MCF 10A (cell line): ENCODE results near the gene OR2F2. TPM values are rescaled to one million over a fixed set of nuclear protein-coding genes. Genes with fewer than 3 reads are reported as not detected.

ENCODE experiments used
- BruUV-seq: library from RNA; stranded (reverse); fragments of 400-500 nt; replicated peaks from 2 replicates; lab custom pipeline; 2021; lab: Mats Ljungman, UMichigan
- CTCF ChIA-PET: fragments of 300-600 bp; sonication (Branson Sonifier 250); formaldehyde crosslinking; extraction: SDS; loops from one replicate; lab custom pipeline; 2021; ENCODE audit warnings: antibody characterized with exemption, inconsistent platforms; lab: Yijun Ruan, JAX
- POLR2A ChIA-PET: fragments of 300-600, 350-650 bp; sonication (Branson Sonifier 250); formaldehyde crosslinking; extraction: SDS; loops from one replicate; lab custom pipeline; 2020; ENCODE audit warnings: antibody characterized with exemption, inconsistent platforms; lab: Yijun Ruan, JAX
- DNase-seq: peaks from one replicate; pipeline ENCODE4 v3.0.0-alpha.2; 2018; ENCODE audit not compliant: unreplicated experiment
- H3K27ac Mint-ChIP-seq: one replicate; pipeline ENCODE4 v1.8.0; 2022; ENCODE audit warnings: mild to moderate bottlenecking, low read depth, mixed read lengths; ENCODE audit not compliant: unreplicated experiment
- H3K27me3 Mint-ChIP-seq: one replicate; pipeline ENCODE4 v1.8.0; 2022; ENCODE audit warnings: mixed read lengths; ENCODE audit not compliant: insufficient read depth, unreplicated experiment
- H3K36me3 Mint-ChIP-seq: one replicate; pipeline ENCODE4 v1.8.0; 2022; ENCODE audit warnings: mild to moderate bottlenecking, moderate library complexity, mixed read lengths; ENCODE audit not compliant: insufficient read depth, unreplicated experiment
- H3K4me1 Mint-ChIP-seq: one replicate; pipeline ENCODE4 v1.8.0; 2022; ENCODE audit warnings: mixed read lengths; ENCODE audit not compliant: insufficient read depth, unreplicated experiment
- H3K4me3 Mint-ChIP-seq: one replicate; pipeline ENCODE4 v1.8.0; 2022; ENCODE audit warnings: mild to moderate bottlenecking, moderate library complexity, mixed read lengths; ENCODE audit not compliant: unreplicated experiment
- H3K9me3 Mint-ChIP-seq: one replicate; pipeline ENCODE4 v1.8.0; 2022; ENCODE audit warnings: mixed read lengths; ENCODE audit not compliant: unreplicated experiment
- CTCF ChIP-seq: fragments of 200-600 bp; IDR thresholded peaks from one replicate; pipeline ENCODE4 v1.8.0; 2022; ENCODE audit warnings: antibody characterized with exemption, mild to moderate bottlenecking; ENCODE audit not compliant: unreplicated experiment
- intact Hi-C: fragments of 100-400 bp; cut with micrococcal nuclease; formaldehyde crosslinking; loops from 2 replicates; pipeline ENCODE4 v1.14.1; 2022
- total RNA-seq: library from RNA; stranded (reverse); gene quantifications from 2 replicates; pipeline ENCODE4 v1.2.3, GENCODE V29; 2022

The OR2F2 gene
- total RNA-seq, 1 experiment from 2014 or later: not detected

DNA sequence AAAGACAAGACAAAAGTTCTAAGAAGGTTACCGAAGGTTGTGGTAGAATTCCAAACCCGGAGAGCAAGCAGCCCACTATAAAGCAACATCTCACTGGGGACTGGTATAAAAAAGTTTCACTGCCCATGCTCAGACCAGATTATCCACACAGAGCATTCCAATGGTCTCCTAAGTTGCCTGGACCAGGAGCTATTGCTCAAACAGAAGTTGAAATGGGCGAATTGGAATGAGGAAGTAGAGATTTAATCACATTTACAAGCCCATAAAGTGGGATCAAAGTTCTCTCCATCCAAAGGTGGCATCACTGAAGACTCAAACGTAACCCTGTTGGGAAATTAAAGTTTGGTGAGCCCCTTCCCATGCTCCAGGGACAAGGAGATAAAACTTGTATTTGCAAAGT, 39.4 kb downstream of the OR2F2 start:
- DNase-seq: no peak
- H3K4me1 Mint-ChIP-seq: peaks cover 14% of the 10 kb centered on the region
- H3K36me3 Mint-ChIP-seq: no peaks in the 10 kb centered on the region
- H3K9me3 Mint-ChIP-seq: no peaks in the 10 kb centered on the region
- ChIA-PET POLR2A (no interaction called here), CTCF (no interaction called here)
- intact Hi-C loops: loop anchor here (10.0 kb wide), 1 partner anchor 50 kb away; no protein-coding TSS in a partner anchor
- H3K27me3 Mint-ChIP-seq: no peaks in the 10 kb centered on the region
- BruUV-seq: no TSS peak
- no peak for TF ChIP-seq CTCF
- no peak overlapping the region for H3K4me3 Mint-ChIP-seq
- no peak overlapping the region for H3K27ac Mint-ChIP-seq

- ChIA-PET POLR2A (no interaction called here), CTCF (interaction anchor here (0.8 to 1.0 kb wide), 3 partner anchors 24 to 104 kb away, joined by 3 read pairs; no protein-coding TSS in a partner anchor)
- Mint-ChIP-seq H3K4me3 (no peak overlapping the region), H3K9me3 (no peaks in the 10 kb centered on the region), H3K27ac (no peak overlapping the region), H3K27me3 (no peaks in the 10 kb centered on the region), H3K4me1 (peaks cover 21% of the 10 kb centered on the region), H3K36me3 (no peaks in the 10 kb centered on the region)
- BruUV-seq: no TSS peak
- DNase-seq: peak; percentile 32
- TF ChIP-seq CTCF: no peak
- intact Hi-C loops: loop anchor here (5.0 to 10.0 kb wide), 2 partner anchors 49 to 73 kb away; partner anchors contain the start of gene TCAF1
Measured at GRCh38 chr7:143975617-143976016, 40.6 kb downstream of the OR2F2 start.

GRCh38 chr7:143978585-143978984, 43.6 kb downstream of the OR2F2 start:
- Mint-ChIP-seq H3K27ac (no peak overlapping the region), H3K9me3 (no peaks in the 10 kb centered on the region), H3K36me3 (no peaks in the 10 kb centered on the region), H3K4me3 (no peak overlapping the region), H3K4me1 (peaks cover 21% of the 10 kb centered on the region), H3K27me3 (no peaks in the 10 kb centered on the region)
- intact Hi-C loops: loop anchor here (5.0 to 10.0 kb wide), 2 partner anchors 46 to 76 kb away; partner anchors contain the start of gene TCAF1
- CTCF ChIA-PET: no interaction called here
- TF ChIP-seq CTCF: no peak
- POLR2A ChIA-PET: no interaction called here
- BruUV-seq: no TSS peak
- no peak for DNase-seq

GRCh38 chr7:143979359-143979758, 44.3 kb downstream of the OR2F2 start:
- Mint-ChIP-seq H3K9me3 (no peaks in the 10 kb centered on the region), H3K36me3 (no peaks in the 10 kb centered on the region), H3K4me1 (peaks cover 21% of the 10 kb centered on the region), H3K27me3 (no peaks in the 10 kb centered on the region), H3K4me3 (no peak overlapping the region), H3K27ac (peak overlapping the region; percentile 33)
- peak; percentile 51 for DNase-seq
- CTCF ChIA-PET: interaction anchor here (1.1 kb wide), 1 partner anchor 31 kb away, joined by 3 read pairs; no protein-coding TSS in a partner anchor
- POLR2A ChIA-PET: no interaction called here
- TF ChIP-seq CTCF: no peak
- no TSS peak for BruUV-seq
- intact Hi-C loops: loop anchor here (5.0 to 10.0 kb wide), 2 partner anchors 45 to 77 kb away; partner anchors contain the start of gene TCAF1
